ENCODE data around the gene NCOA6. TPM values are rescaled to one million over a fixed set of nuclear protein-coding genes. Genes with fewer than 3 reads are reported as not detected.

The NCOA6 gene
- total RNA-seq, 1 donor from 2014 or later = 19.2 TPM

DNA sequence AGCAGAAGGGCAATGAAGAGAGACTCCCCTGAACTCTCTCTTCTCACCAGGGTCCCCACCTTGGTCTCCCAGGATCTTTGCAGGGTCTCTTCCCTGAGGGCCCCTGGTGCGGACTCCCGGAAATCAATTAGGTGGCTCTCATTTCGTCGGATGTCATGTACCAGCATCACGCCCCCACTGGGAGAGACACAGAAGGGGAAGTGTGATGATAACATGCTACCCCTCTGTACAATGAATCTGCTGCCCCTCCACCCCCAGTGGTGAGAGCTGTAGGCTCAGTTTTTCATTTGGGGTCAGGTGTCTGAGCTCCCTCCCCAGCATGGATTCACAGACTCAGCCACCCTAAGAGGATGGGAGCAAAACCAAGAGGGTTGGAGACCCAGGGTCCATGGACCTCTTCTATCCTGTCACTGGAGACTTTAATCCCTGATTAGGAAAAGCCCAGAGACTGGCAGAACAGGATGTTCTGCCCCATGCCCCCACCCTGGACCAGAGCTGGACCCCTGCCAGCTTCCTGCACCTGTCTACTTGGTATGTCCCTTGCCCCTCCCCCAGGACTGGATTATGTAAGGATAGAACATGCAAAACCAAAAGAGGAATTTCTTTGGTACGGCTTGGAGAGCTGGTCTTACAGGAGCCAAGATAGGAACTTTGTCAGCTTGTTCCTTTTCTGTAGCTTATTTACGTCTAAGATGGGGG is 36.1 kb upstream of the NCOA6 start:
- no peak for DNase-seq (ENCODE audit: extremely low spot score in 2 of 2)
- Histone ChIP-seq H3K4me1 (no peaks in the 10 kb centered on the region), H3K27me3 (no peaks in the 10 kb centered on the region), H3K9me3 (no peaks in the 10 kb centered on the region), H3K27ac (no peak overlapping the region), H3K36me3 (peaks cover 0 to 9% of the 10 kb centered on the region in 2 donors), H3K4me3 (no peak overlapping the region)
- no peak for TF ChIP-seq CTCF (IDR thresholded peaks at IDR 0.05)
- TF ChIP-seq POLR2AphosphoS5 (IDR thresholded peaks at IDR 0.05; ENCODE audit: insufficient read depth in 1 of 2, low read depth in 1 of 2) = no peak
- no peak for TF ChIP-seq POLR2A (IDR thresholded peaks at IDR 0.05)
- intact Hi-C loops (cut with DNase I) = no loop called here

- intact Hi-C loops (cut with DNase I) = no loop called here
- TF ChIP-seq POLR2AphosphoS5 (IDR thresholded peaks at IDR 0.05; ENCODE audit: insufficient read depth in 1 of 2, low read depth in 1 of 2) (no peak), CTCF (IDR thresholded peaks at IDR 0.05) (no peak), POLR2A (IDR thresholded peaks at IDR 0.05) (no peak)
- no peak overlapping the region for H3K27ac ChIP-seq
- H3K27me3 ChIP-seq = no peaks in the 10 kb centered on the region
- no peaks in the 10 kb centered on the region for H3K4me1 ChIP-seq
- H3K9me3 ChIP-seq = no peaks in the 10 kb centered on the region
- DNase-seq (ENCODE audit: extremely low spot score in 2 of 2) = no peak
- H3K4me3 ChIP-seq = no peak overlapping the region
- H3K36me3 ChIP-seq = peaks cover 0 to 11% of the 10 kb centered on the region in 2 donors
These were observed 34.5 kb upstream of the NCOA6 start for GRCh38 chr20:34859826-34860545.

- intact Hi-C loops (cut with DNase I) = no loop called here
- no peaks in the 10 kb centered on the region for H3K27me3 ChIP-seq
- no peak overlapping the region for H3K4me3 ChIP-seq
- no peak for DNase-seq (ENCODE audit: extremely low spot score in 2 of 2)
- H3K9me3 ChIP-seq = no peaks in the 10 kb centered on the region
- peaks cover 0 to 17% of the 10 kb centered on the region in 2 donors for H3K36me3 ChIP-seq
- no peaks in the 10 kb centered on the region for H3K4me1 ChIP-seq
- no peak for TF ChIP-seq POLR2A (IDR thresholded peaks at IDR 0.05)
- no peak overlapping the region for H3K27ac ChIP-seq
These were observed 33.9 kb upstream of the NCOA6 start for GRCh38 chr20:34859367-34859766.

GRCh38 chr20:34852298-34852697 is 26.8 kb upstream of the NCOA6 start:
- H3K36me3 ChIP-seq = peaks cover 0 to 32% of the 10 kb centered on the region in 2 donors
- DNase-seq (ENCODE audit: extremely low spot score in 2 of 2) = no peak
- intact Hi-C loops (cut with DNase I) = no loop called here
- no peak for TF ChIP-seq POLR2AphosphoS5 (IDR thresholded peaks at IDR 0.05; ENCODE audit: insufficient read depth in 1 of 2, low read depth in 1 of 2)
- no peak for TF ChIP-seq CTCF (IDR thresholded peaks at IDR 0.05)
- TF ChIP-seq POLR2A (IDR thresholded peaks at IDR 0.05) = no peak
- no peak overlapping the region for H3K27ac ChIP-seq
- H3K27me3 ChIP-seq = no peaks in the 10 kb centered on the region
- H3K4me1 ChIP-seq = no peaks in the 10 kb centered on the region
- no peak overlapping the region for H3K4me3 ChIP-seq
- H3K9me3 ChIP-seq = no peaks in the 10 kb centered on the region

- intact Hi-C loops (cut with DNase I) = no loop called here
- Histone ChIP-seq H3K9me3 (no peaks in the 10 kb centered on the region), H3K27ac (no peak overlapping the region), H3K4me1 (no peaks in the 10 kb centered on the region), H3K4me3 (no peak overlapping the region), H3K36me3 (peaks cover 0 to 32% of the 10 kb centered on the region in 2 donors), H3K27me3 (no peaks in the 10 kb centered on the region)
- TF ChIP-seq POLR2AphosphoS5 (IDR thresholded peaks at IDR 0.05; ENCODE audit: insufficient read depth in 1 of 2, low read depth in 1 of 2) = no peak
- no peak for TF ChIP-seq CTCF (IDR thresholded peaks at IDR 0.05)
- TF ChIP-seq POLR2A (IDR thresholded peaks at IDR 0.05) = no peak
- DNase-seq (ENCODE audit: extremely low spot score in 2 of 2) = no peak
These were observed 25.5 kb upstream of the NCOA6 start for GRCh38 chr20:34850969-34851368.
